ENCODE measurements around the gene NCOR1. TPM values are rescaled to one million over a fixed set of nuclear protein-coding genes. Genes with fewer than 3 reads are reported as not detected.

The NCOR1 gene
- total and polyA plus RNA-seq, 2 of the 8 experiments (the other 6 are each of a cell fraction or from before 2014, with no cell fraction given): 65.4 to 142 TPM

DNA sequence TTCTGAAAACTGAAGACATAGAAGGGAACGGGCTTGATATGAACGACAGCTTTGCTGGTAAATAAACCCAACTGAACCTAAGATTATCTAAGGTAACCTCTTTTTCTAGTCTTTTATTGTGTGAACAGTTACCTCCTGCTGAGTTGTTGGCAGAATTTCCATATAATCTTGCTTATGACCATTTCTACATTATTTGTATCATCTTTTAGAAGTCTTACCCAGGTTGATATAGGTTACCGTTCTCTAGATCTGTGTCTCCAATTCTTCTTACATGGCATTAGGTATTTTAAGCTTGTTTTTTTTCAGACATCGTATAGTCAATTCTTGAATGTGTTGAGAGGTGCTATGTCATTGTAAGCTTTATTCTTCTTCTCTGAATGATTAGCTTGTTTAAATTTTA lies 191.5 kb downstream of the NCOR1 start (continued):
- no peak for TF ChIP-seq CHD7 (IDR thresholded peaks at IDR 0.05; ENCODE audit: insufficient replicate concordance, low read length)
- no peak for TF ChIP-seq TCF12 (IDR thresholded peaks at IDR 0.05; ENCODE audit: low read depth, low read length)
- no peak for TF ChIP-seq TAF1 (IDR thresholded peaks at IDR 0.05; ENCODE audit: low read depth, low read length)
- TF ChIP-seq SAP30 (IDR thresholded peaks at IDR 0.05; ENCODE audit: insufficient read depth, insufficient replicate concordance, low read length): no peak
- TF ChIP-seq SP2 (IDR thresholded peaks at IDR 0.05; ENCODE audit: low read length): no peak
- no peak for TF ChIP-seq NANOG (IDR thresholded peaks at IDR 0.05; ENCODE audit: insufficient read depth, low read depth, low read length, poor library complexity, severe bottlenecking)
- TF ChIP-seq NRF1 (IDR thresholded peaks at IDR 0.05; ENCODE audit: low read depth, low read length): no peak
- no peak for TF ChIP-seq GABPA (IDR thresholded peaks at IDR 0.05; ENCODE audit: borderline replicate concordance, insufficient read depth, low read length)
- no peak for TF ChIP-seq CBX5 (IDR thresholded peaks at IDR 0.05; ENCODE audit: low read depth, low read length)
- no peak for TF ChIP-seq CBX8 (IDR thresholded peaks at IDR 0.05; ENCODE audit: borderline replicate concordance, low read depth, low read length)
- TF ChIP-seq SIX5 (IDR thresholded peaks at IDR 0.05; ENCODE audit: low read depth, low read length): no peak
- no peak for TF ChIP-seq GTF2F1 (IDR thresholded peaks at IDR 0.05; ENCODE audit: borderline replicate concordance, low read depth, low read length)
